Fibroblast of peridontal ligament (primary cell): ENCODE measurements around the gene TNRC6C.

ENCODE experiments used
- DNase-seq: peaks from one replicate; pipeline ENCODE4 v3.0.0-alpha.2; 2010; ENCODE audit errors: extremely low read depth

TNRC6C gene

GRCh38 chr17:78125138-78125913 is 166.8 kb downstream of the TNRC6C start:
- no peak for DNase-seq

- DNase-seq, result no peak
These were observed 167.7 kb downstream of the TNRC6C start for GRCh38 chr17:78125976-78126894.

GRCh38 chr17:78126895-78127238 is 168.4 kb downstream of the TNRC6C start:
- no peak for DNase-seq

GRCh38 chr17:78127239-78127887 is 168.9 kb downstream of the TNRC6C start:
- no peak for DNase-seq

GRCh38 chr17:78127888-78128550 is 169.5 kb downstream of the TNRC6C start:
- DNase-seq, result no peak

GRCh38 chr17:78128551-78129350 is 170.2 kb downstream of the TNRC6C start, which contains the start of gene TMC6:
Gene TMC6 (minus strand): TSS chr17:78128755. CDS start chr17:78126832, 1,923 bp downstream.
- no peak for DNase-seq

GRCh38 chr17:78129351-78130089 is 171.0 kb downstream of the TNRC6C start:
- DNase-seq, result no peak

GRCh38 chr17:78130090-78130436 is 171.6 kb downstream of the TNRC6C start:
- no peak for DNase-seq

- no peak for DNase-seq
These were observed 172.1 kb downstream of the TNRC6C start, which contains the start of gene TMC8 for GRCh38 chr17:78130437-78131101. Gene TMC8 (plus strand): TSS chr17:78130771. CDS start chr17:78131589, 818 bp downstream.

GRCh38 chr17:78131172-78132083 is 172.9 kb downstream of the TNRC6C start:
- DNase-seq, result no peak

- DNase-seq, result no peak
These were observed 173.7 kb downstream of the TNRC6C start for GRCh38 chr17:78132084-78132676.

- DNase-seq, result no peak
These were observed 174.3 kb downstream of the TNRC6C start for GRCh38 chr17:78132767-78133178.

- DNase-seq, result no peak
These were observed 174.9 kb downstream of the TNRC6C start for GRCh38 chr17:78133179-78133951.

GRCh38 chr17:78133971-78134898 is 175.7 kb downstream of the TNRC6C start:
- no peak for DNase-seq

- no peak for DNase-seq
These were observed 176.4 kb downstream of the TNRC6C start for GRCh38 chr17:78134899-78135385.
